Measurements from ENCODE around the gene CDH8.

GRCh38 chr16:61998460-61998859 is 37.8 kb downstream of the CDH8 start:
- TF ChIP-seq CTCF (conservative IDR thresholded peaks at IDR 0.05 in 1 of 2, IDR thresholded peaks at IDR 0.05 in 1 of 2; ENCODE audit: low read depth in 1 of 2, low read length in 2 of 2) (no peak), EZH2 (IDR thresholded peaks at IDR 0.05; ENCODE audit: low read length, missing control alignments) (no peak)
